Upper lobe of left lung (tissue), 4 donors: ENCODE measurements around the gene NEU4.

Source experiments
- CTCF ChIP-seq, 6 experiments: fragments of 450-650 bp in 4 of 6; fragments of 200-600 bp in 2 of 6; sonication (generic) in 2 of 6; IDR thresholded peaks; one replicate each; pipeline ENCODE4 v1.5.1; 2016 to 2019; ENCODE audit warnings: antibody characterized with exemption in 6 of 6
- POLR2A ChIP-seq, 4 donors: fragments of 450-650 bp; IDR thresholded peaks; one replicate each; pipeline ENCODE4 v1.5.1; 2016 to 2017; ENCODE audit warnings: antibody characterized with exemption in 4 of 4, mild to moderate bottlenecking in 2 of 4
- POLR2AphosphoS5 ChIP-seq, 2 donors: sonication (generic); formaldehyde crosslinking; IDR thresholded peaks; one replicate each; pipeline ENCODE4 v1.5.1; 2017; ENCODE audit warnings: antibody characterized with exemption in 2 of 2

GRCh38 chr2:241768251-241768711 is 40.7 kb upstream of the NEU4 start:
- TF ChIP-seq CTCF (IDR thresholded peaks at IDR 0.05): no peak
- no peak for TF ChIP-seq POLR2AphosphoS5 (IDR thresholded peaks at IDR 0.05)
- no peak for TF ChIP-seq POLR2A (IDR thresholded peaks at IDR 0.05)
